ENCODE measurements around the gene TMEM11.

TMEM11 gene

DNA sequence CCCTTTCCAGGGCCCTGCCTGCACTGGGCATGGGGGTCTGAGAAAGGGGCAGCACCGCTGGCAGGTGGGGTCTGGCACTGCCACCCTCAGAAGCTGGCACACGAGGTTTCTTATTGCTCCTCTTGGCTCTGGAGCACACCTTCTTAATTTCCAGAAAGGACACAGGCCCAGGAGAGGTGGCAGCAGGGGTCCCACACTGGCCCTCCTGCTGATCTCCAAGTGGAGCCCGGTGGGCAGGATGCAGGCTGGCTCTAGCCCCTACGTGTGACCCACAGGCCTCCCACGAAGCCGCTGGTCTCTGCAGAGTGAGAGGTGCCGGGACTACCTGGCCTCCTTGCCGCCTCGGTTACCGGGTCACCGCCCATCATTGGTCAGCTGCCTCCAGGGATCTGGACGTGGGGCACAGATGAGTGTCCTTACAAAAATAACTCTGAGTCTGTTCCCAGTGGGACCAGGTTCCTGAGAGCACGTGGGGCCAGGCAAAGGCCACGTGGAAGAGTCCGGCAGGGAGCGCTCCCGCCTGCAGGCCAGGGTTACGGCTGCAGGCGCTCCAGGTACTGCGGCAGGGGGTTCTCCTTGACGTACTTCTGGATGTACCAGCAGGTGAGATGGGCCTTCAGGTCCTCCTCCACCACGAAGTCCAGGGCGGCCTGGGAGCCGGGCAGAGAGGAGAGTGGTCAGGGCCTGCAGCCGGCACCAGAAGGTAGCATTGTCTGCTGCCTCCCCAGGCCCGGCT lies 29.0 kb upstream of the TMEM11 start:
- CTCF ChIA-PET: no interaction called here
- no peak for TF ChIP-seq CTCF (conservative IDR thresholded peaks at IDR 0.05; ENCODE audit: low read depth)
- DNase-seq (ENCODE audit: low spot score): no peak
- POLR2A ChIA-PET (ENCODE audit: low non-redundant PET): interaction anchor here (0.5 kb wide), 1 partner anchor 57 kb away, joined by 8 read pairs; no protein-coding TSS in a partner anchor
- no peak overlapping the region for H3K27ac ChIP-seq

DNA sequence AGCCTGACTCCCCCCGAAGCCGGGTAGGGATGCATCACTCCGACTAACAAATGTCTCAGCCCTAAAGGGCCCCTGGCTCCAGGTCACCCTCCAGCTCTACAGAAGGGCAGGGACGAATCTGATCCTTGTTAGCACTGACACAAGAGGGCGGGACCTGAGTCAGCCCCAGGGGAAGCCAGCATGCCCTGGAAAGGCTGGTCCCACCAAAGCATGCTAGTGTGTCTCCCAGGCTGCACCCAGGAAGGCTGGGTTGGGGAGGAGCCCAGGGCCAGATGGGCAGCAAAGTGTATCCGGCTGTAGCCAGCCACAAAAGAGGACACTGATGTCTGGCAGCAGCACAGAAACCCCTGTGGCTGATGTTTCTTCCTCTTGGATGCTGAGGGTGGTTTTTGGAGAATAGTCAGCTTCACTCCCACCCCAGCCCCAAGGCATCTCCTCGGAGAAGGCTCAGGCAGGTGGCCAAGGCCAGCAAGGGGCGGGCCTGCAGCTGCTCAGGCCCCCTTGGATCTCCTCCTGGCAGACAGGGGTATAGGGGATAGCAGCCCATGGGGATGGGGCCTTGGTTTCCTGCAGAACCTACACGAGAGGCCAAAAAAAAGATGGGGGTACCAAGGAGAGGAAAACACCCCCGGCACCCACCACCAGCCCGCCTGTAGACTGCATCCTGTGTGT lies 28.2 kb upstream of the TMEM11 start:
- DNase-seq (ENCODE audit: low spot score): no peak
- 0 out of 2 replicates have a peak overlapping the region, but pooled peaks have one; percentile 7 for H3K27ac ChIP-seq
- no peak for TF ChIP-seq CTCF (conservative IDR thresholded peaks at IDR 0.05; ENCODE audit: low read depth)
- CTCF ChIA-PET: interaction anchor here (0.5 to 0.7 kb wide), 2 partner anchors 123 to 572 kb away, joined by 3 read pairs; no protein-coding TSS in a partner anchor
- POLR2A ChIA-PET (ENCODE audit: low non-redundant PET): interaction anchor here (0.5 kb wide), 1 partner anchor 58 kb away, joined by 8 read pairs; no protein-coding TSS in a partner anchor

DNA sequence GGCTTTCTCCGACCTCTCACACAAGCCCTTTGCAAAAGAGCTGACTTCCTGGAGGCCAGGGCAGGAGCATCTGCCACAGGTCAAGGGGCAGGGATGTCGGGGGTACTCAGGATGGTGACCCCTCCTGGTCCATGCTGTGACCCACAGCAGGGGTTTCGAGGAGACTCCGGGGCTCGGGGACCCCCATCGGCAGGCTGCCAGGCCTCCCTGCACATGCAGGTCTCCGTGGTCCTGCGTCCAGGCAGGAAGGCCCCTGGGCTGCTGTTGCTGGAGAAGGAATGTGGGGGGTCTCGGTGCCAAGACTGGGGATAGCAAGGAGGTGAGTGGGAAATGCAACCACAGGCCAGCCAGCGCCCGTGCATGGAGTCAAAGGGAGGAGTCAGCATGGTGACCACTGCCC lies 27.6 kb upstream of the TMEM11 start:
- ChIA-PET CTCF (interaction anchor here (0.5 kb wide), 1 partner anchor 573 kb away, joined by 3 read pairs; no protein-coding TSS in a partner anchor), POLR2A (ENCODE audit: low non-redundant PET) (no interaction called here)
- DNase-seq (ENCODE audit: low spot score): no peak
- H3K27ac ChIP-seq: no peak overlapping the region
- TF ChIP-seq CTCF (conservative IDR thresholded peaks at IDR 0.05; ENCODE audit: low read depth): no peak

DNA sequence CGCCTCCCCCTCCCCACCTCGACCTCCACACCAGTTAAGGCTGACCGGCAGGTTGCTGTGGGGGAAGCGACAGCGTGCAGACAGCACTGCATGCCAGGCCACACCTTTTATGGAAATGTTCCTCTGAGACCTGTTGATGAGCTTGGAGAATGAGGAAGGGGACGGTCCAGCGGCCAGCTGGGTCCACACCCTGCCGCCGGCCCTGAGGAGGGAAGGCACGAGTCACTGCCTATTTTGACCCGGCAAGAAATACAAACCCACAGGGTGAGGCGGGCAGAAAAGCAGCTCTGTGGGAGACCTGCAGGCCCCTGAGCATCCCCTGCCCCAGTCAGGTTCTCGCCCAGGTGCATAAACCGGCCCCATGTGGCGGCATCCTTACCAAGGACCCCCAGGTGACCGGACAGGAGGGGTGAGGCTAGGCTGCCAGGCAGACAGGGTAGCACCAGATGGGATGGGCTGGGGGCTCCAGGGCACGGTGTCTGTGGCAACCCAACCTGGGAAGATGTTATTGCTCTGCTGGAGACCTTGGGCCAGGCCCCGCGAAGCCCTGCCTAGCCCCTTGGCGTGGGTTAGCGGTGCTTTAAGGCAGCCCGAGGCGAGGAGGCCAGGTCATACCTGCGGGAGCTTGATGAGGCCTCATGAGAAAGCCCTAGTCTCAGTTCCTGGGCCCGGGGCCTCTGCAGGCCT lies 26.6 kb upstream of the TMEM11 start:
- no peak overlapping the region for H3K27ac ChIP-seq
- POLR2A ChIA-PET (ENCODE audit: low non-redundant PET): no interaction called here
- no peak for DNase-seq (ENCODE audit: low spot score)
- CTCF ChIA-PET: interaction anchor here (0.6 to 0.8 kb wide), 2 partner anchors 11 to 42 kb away, joined by 3 read pairs; no protein-coding TSS in a partner anchor
- no peak for TF ChIP-seq CTCF (conservative IDR thresholded peaks at IDR 0.05; ENCODE audit: low read depth)

GRCh38 chr17:21239680-21240368 lies 25.9 kb upstream of the TMEM11 start:
- POLR2A ChIA-PET (ENCODE audit: low non-redundant PET): no interaction called here
- no peak overlapping the region for H3K27ac ChIP-seq
- peak; percentile 43 for TF ChIP-seq CTCF (conservative IDR thresholded peaks at IDR 0.05; ENCODE audit: low read depth)
- DNase-seq (ENCODE audit: low spot score): peak; percentile 41
- CTCF ChIA-PET: interaction anchor here (0.8 to 0.9 kb wide), 2 partner anchors 11 to 44 kb away, joined by 3 to 4 read pairs; no protein-coding TSS in a partner anchor

DNA sequence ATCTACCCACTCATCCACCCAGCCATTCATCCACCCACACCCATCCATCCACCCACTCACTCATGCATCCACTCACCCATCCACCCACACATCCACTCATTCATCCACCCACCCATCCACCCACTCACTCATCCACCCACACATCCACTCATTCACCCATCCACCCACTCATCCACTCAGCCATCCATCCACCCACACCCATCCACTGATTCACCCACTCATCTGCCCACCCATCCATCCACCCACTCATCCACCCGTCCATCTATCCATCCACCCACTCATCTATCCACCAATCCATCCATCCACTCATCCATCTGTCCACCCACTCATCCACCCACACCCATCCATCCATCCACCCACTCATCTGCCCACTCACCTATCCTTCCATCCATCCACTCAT lies 22.0 kb upstream of the TMEM11 start:
- POLR2A ChIA-PET (ENCODE audit: low non-redundant PET): no interaction called here
- DNase-seq (ENCODE audit: low spot score): no peak
- CTCF ChIA-PET: no interaction called here
- TF ChIP-seq CTCF (conservative IDR thresholded peaks at IDR 0.05; ENCODE audit: low read depth): no peak
- H3K27ac ChIP-seq: no peak overlapping the region

Measured in RWPE1 (cell line).